Breast epithelium (tissue), 3 donors: ENCODE measurements around the gene HIPK2.

ENCODE experiments used
- POLR2AphosphoS5 ChIP-seq, 3 donors: sonication (generic); formaldehyde crosslinking; IDR thresholded peaks; one replicate each; pipeline ENCODE4 v1.6.1; 2017; ENCODE audit warnings: antibody characterized with exemption in 3 of 3
- TF ChIP-seq, protein P1 (sequence below), 3 donors: fragments of 450-650 bp; IDR thresholded peaks; one replicate each; pipeline ENCODE4 v1.5.1; 2016 to 2017; ENCODE audit warnings: antibody characterized with exemption in 3 of 3, mild to moderate bottlenecking in 3 of 3, moderate library complexity in 3 of 3

GRCh38 chr7:139660317-139661042, 117.3 kb downstream of the HIPK2 start:
- peak in 1 of 3 donors; percentile 12 for TF ChIP-seq POLR2AphosphoS5 (IDR thresholded peaks at IDR 0.05)
- TF ChIP-seq, protein P1, sequence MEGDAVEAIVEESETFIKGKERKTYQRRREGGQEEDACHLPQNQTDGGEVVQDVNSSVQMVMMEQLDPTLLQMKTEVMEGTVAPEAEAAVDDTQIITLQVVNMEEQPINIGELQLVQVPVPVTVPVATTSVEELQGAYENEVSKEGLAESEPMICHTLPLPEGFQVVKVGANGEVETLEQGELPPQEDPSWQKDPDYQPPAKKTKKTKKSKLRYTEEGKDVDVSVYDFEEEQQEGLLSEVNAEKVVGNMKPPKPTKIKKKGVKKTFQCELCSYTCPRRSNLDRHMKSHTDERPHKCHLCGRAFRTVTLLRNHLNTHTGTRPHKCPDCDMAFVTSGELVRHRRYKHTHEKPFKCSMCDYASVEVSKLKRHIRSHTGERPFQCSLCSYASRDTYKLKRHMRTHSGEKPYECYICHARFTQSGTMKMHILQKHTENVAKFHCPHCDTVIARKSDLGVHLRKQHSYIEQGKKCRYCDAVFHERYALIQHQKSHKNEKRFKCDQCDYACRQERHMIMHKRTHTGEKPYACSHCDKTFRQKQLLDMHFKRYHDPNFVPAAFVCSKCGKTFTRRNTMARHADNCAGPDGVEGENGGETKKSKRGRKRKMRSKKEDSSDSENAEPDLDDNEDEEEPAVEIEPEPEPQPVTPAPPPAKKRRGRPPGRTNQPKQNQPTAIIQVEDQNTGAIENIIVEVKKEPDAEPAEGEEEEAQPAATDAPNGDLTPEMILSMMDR (IDR thresholded peaks at IDR 0.05), result no peak
